ENCODE measurements around the gene HNRNPR.

HNRNPR gene

GRCh38 chr1:23344111-23344986, at the start of gene HNRNPR (continued):
- TF ChIP-seq ZNF596 (tag by site-specific recombination; IDR thresholded peaks at IDR 0.05) (no peak), GFI1B (tag by site-specific recombination; IDR thresholded peaks at IDR 0.05) (no peak), ZNF473 (tag by site-specific recombination; IDR thresholded peaks at IDR 0.05) (no peak), HIC1 (tag by site-specific recombination; IDR thresholded peaks at IDR 0.05) (peak; percentile 89), HOXD13 (CRISPR knock-in tag; IDR thresholded peaks at IDR 0.05; ENCODE audit: borderline replicate concordance) (no peak), EGR2 (tag by site-specific recombination; IDR thresholded peaks at IDR 0.05; ENCODE audit: low read depth) (peak; percentile 81), KLF9 (tag by site-specific recombination; IDR thresholded peaks at IDR 0.05; ENCODE audit: low read depth) (peak; percentile 97), ZNF843 (tag by site-specific recombination; IDR thresholded peaks at IDR 0.05) (peak; percentile 43; the same call in 1 of the 2 replicates), ZNF266 (tag by site-specific recombination; IDR thresholded peaks at IDR 0.05; ENCODE audit: low read depth) (no peak), ZNF639 (tag by site-specific recombination; IDR thresholded peaks at IDR 0.05) (0 out of 2 replicates have a peak, but pooled peaks have one; percentile 22), ZNF398 (tag by site-specific recombination; IDR thresholded peaks at IDR 0.05) (peak; percentile 78), ZNF621 (tag by site-specific recombination; IDR thresholded peaks at IDR 0.05) (no peak), ZBTB8A (tag by site-specific recombination; IDR thresholded peaks at IDR 0.05) (peak; percentile 89), ZNF157 (tag by site-specific recombination; IDR thresholded peaks at IDR 0.05) (no peak), MEIS1 (CRISPR knock-in tag; IDR thresholded peaks at IDR 0.05; ENCODE audit: borderline replicate concordance) (no peak), ZNF132 (tag by site-specific recombination; IDR thresholded peaks at IDR 0.05; ENCODE audit: borderline replicate concordance) (no peak), SCRT2 (tag by site-specific recombination; IDR thresholded peaks at IDR 0.05) (no peak), ZNF785 (tag by site-specific recombination; IDR thresholded peaks at IDR 0.05) (no peak), ZNF362 (tag by site-specific recombination; IDR thresholded peaks at IDR 0.05) (no peak), ZNF692 (tag by site-specific recombination; IDR thresholded peaks at IDR 0.05) (0 out of 2 replicates have a peak, but pooled peaks have one; percentile 27), ZFP3 (tag by site-specific recombination; IDR thresholded peaks at IDR 0.05; ENCODE audit: low read depth) (no peak)
